Ishikawa (cell line): ENCODE measurements around the gene ARHGEF10L.

Source experiments
- EGR1 ChIP-seq: IDR thresholded peaks from 2 replicates; pipeline ENCODE4 v1.6.1; 2012
- EP300 ChIP-seq: IDR thresholded peaks from 2 replicates; pipeline ENCODE4 v1.6.1; 2012; ENCODE audit warnings: borderline replicate concordance
- MAX ChIP-seq: IDR thresholded peaks from 2 replicates; pipeline ENCODE4 v1.6.1; 2012

GRCh38 chr1:17732475-17732874, 193.0 kb downstream of the ARHGEF10L start:
- no peak for TF ChIP-seq EP300
- TF ChIP-seq EGR1 = no peak
- TF ChIP-seq MAX = no peak
